Transverse colon (tissue), 3 donors: ENCODE results near the gene HCFC1R1.

ENCODE experiments used
- CTCF ChIP-seq, 5 experiments: fragments of 200-600 bp in 3 of 5; fragments of 450-650 bp in 2 of 5; sonication (generic) in 3 of 5; IDR thresholded peaks; 1 replicate in 2 of 5; 2 replicates in 3 of 5; pipeline ENCODE4 v1.5.1; 2016 to 2017; ENCODE audit warnings: antibody characterized with exemption in 5 of 5, inconsistent platforms in 3 of 5, mild to moderate bottlenecking in 2 of 5, moderate library complexity in 1 of 5
- EP300 ChIP-seq: sonication (generic); formaldehyde crosslinking; IDR thresholded peaks from one replicate; pipeline ENCODE4 v1.6.1; 2017; ENCODE audit warnings: antibody characterized with exemption, low read depth
- POLR2A ChIP-seq: fragments of 450-650 bp; IDR thresholded peaks from one replicate; pipeline ENCODE4 v1.6.1; 2016; ENCODE audit warnings: antibody characterized with exemption, mild to moderate bottlenecking, moderate library complexity

GRCh38 chr16:2985893-2986355 is 37.8 kb downstream of the HCFC1R1 start:
- TF ChIP-seq CTCF (IDR thresholded peaks at IDR 0.05) (no peak), POLR2A (no peak), EP300 (no peak)
